ENCODE measurements around the gene PIK3C2A.

The PIK3C2A gene

DNA sequence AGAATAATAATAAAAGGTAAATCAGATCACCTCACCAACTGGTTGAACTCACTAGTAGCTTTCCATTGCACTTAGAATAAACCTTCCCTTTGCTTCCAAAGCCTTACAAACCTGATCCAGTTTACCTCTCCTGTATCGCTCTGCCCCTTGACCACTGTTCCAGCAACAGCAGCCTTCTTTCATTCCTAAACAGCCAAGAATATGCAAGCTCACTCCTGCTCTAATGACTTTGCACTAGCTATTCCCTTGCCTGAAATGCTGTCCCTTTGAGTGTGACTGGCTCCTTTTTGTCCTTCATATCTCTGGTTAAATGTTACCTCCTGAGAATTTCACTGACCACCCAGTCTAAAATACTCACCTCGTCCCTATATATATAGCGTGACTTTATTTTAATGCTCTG, 9.6 kb upstream of the PIK3C2A start:
- DNase-seq: no peak

DNA sequence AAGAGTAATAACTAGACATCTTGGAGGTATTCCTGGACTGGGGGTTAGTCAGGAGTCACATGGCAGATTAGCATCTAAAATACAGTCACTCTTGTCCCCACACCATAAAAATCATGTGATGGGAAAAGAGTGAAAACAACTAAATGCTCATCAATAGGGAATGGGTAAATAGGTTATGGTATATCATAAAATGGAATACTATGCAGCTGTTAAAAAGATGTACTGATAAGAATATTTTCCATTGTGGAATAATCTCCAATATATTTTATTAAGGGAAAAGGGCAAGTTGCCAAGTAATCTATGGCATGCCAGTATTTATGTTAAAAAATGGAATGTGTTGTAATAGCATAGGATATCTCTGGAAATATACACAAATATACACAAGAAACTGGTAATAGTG, 6.6 kb upstream of the PIK3C2A start:
- DNase-seq: no peak

DNA sequence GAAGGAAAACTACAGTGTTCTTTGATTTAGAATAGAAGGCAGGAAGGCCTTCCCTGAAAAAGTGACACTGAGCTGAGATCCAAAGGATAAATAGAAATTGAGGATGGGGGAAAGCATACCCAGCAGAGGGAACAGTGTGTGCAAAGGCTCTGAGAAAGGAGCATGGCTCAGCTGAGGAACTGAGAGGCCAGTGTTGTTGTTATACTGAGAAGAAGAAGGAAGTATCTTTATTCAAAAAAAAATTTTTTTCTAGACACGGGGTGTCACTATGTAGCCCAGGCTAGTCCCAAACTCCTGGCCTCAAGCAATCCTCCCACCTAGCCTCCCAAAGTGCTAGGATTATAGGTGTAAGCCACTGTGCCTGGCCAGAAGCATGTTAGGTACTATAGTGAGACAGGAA, 3.5 kb upstream of the PIK3C2A start:
- no peak for DNase-seq

DNA sequence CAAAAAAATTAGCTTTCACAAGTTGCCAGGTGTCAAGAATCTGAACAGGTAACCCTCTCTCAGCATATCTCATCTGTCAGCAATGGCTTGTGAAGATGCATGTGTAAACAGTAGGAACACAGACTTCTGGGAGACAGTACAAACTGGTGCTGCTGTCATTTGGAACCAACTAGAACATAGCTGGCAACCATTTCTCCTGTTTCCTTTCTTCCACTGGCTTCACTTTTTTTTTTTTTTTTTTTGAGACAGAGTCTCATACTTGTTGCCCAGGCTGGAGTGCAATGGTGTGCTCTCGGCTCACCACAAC, 2.1 kb upstream of the PIK3C2A start:
- no peak for DNase-seq

DNA sequence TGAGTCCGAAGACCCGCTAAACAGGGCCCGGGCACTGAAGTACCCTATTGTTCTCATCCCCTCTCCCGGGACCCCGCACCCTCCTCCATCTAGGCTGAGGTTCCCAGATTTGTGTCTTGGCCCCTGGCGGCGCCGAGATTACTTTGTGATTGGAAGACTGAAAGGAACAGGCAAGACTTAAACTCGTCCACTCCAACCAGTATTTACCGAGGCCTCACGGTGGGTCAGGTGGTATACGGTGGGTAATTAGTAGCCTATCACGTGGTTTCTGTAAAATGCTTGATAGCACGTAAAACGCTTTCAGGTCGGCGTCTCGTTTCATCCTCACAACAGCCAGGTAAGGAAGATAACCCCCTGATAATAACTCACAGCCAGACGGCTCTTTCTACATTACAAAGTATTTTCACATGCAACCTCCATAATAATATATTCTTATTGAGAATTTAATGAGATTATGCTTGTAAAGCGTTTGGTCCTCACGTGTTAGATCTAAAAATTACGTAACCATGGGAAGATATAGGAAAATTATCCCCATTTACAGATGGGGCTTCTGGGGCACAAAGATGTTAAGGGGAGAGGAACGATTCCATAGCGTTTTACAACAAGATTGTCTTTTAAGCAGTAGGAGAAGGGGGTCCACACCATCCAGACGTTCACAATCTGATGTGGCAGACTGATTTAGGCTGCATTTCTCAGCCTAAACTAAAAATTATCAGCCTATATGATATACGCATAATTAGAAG, 642 bp upstream of the PIK3C2A start:
- DNase-seq: peak in 3 of 5 experiments; percentile 12 to 75 (median 17)

DNA sequence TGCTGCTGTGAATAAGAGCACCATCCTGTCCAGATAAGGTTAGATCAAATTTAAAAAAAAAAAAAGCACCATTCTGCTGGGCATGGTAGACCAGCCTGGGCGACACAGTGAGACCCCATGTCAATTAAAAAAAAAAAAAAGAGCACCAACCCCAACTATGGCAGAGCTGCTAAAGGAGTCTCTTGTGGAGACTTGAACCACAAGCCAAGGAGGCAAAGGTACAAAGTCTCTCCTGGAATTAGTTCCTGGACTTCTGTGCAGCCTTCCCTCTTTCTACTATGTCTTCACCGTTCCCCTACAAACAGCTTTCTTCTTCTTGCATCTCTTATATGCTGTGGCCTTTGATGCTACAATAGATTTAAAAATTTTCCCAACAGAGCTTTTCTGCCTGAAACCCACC, 1.3 kb downstream of the PIK3C2A start:
- DNase-seq: no peak

DNA sequence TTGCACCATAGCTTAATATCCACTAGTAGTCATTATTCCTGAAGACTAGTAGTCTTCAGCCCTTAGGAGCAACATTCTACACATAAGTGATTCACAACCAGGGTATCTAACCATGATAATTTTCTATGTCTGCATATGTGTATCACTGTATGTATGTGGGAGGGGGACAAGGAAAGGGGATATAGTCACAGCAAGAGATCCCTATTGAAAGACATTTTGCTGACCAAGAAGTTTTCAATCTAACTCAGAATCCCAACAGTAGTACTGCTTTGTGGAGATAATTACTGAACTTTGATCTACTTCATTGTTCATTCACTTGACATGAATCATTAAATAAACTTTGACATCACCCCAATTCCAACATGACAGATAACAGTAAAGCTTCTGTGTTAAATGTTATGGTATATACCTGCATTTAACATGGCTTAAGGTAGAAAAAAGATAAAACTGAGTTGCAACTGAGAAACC, 10.3 kb downstream of the PIK3C2A start:
- no peak for DNase-seq

DNA sequence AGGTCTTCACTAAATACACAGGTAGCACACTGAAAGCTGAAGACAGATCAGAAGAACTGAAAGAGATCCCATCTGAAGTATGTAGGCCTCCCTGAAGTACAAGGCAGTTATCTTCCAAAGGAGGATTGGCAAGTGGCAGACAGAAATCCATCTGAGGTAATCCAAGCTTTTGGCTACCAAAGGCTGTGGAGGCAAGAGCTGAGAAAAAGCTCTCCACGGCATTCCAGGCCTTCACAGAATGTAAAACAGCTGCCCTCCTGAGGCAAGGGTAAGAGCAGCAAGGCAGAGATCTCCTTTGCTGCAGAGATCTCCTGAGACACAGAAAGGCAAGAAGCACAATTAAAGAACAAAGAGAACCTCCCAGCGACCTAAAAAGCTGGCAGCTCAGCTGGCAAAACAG, 19.1 kb downstream of the PIK3C2A start:
- no peak for DNase-seq

DNA sequence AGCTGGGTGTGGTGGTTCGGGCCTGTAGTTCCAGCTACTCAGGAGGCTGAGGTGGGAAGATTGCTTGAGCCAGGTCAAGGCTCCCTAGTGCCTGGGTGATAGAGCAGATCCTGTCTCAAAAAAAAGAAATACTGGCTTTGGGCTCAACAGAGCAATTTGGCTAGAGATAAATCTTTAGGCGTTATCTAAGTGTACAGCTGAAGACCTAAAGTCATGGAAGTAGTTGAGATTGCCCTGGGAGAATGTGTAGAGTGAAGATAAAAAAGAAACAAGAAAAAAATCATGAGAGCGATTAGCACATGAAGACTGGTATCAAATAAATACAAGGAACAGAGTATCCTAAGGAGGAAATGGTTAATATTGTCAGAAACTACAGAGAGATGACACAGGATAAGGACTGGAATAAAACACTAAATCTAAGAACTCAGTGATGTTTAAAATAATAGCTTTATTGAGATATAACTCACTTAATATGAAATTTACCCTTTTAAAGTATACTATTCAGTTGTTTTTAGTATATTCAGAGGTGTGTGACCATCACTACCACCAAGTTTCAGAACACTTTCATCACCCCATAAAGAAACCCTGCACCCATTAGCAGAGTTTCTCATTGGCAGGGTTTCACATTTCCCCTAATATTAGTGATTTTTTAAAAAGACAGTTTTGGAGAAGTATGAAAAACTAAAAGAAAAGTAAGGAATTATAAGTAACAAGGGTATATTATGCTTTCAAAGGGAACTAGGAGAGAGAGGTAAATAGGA, 20.7 kb downstream of the PIK3C2A start:
- no peak for DNase-seq

DNA sequence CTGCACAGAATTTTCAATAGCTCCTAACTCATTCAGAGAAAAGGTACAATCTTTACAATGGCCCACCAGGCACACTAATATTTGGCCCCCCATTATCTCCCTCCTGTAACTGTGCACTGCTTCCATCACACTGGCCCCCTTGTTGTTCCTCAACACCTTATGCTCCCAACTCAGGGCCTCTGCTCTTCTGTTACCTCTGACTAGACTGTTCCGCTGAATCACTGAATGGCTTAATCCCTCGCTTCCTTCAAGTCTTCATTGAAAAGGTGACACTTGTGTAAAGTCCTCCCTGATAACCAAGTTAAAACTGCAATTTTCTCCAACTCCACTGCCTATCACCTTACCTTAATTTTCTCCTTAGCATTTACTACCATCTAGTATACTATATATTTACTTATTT, 21.8 kb downstream of the PIK3C2A start:
- no peak for DNase-seq

DNA sequence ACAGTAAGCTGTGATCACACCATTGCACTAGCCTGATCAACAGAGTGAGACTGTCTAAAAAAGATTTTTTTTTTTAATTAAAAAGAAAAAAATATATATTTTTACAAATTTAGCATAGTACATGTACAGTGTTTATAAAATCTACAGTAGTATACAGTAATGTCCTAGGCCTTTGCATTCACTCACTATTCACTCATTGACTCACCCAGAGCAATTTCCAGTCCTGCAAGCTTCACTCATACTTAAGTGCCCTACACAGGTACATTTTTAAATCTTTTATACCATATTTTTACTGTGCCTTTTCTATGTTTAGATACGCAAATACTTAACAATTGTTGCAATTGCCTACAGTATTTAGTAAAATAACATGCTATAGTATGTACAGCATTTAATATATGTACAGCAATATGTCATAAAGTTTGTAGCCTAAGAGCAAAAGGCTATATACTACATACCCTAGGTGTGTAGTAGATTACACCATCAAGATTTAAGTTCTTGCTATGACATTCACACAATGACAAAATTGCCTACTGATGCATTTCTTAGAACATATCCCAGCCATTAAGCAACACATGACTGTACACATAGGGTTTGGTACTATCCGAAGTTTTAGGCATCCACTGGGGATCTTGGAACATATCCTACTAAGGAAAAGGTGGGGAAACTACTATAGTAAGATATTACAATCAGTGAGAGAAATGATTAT, 22.8 kb downstream of the PIK3C2A start:
- no peak for DNase-seq

DNA sequence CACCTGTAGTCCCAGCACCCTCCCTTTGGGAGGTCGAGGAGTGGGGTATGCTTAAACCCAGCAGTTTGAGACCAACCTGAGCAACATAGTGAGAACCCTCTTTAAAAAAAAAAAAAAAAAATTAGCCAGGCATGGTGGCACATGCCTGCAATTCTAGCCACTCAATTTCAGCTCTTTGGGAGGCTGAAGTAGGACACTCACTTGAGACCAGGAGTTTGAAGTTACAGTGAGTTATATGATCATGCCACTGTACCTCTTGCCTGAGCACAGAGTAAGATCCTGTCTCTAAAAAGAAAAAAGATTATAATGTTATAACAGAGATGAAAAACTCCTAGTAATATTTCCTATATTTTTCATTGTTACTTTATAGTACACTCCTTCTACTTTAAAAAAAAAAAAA, 23.9 kb downstream of the PIK3C2A start:
- DNase-seq: no peak

DNA sequence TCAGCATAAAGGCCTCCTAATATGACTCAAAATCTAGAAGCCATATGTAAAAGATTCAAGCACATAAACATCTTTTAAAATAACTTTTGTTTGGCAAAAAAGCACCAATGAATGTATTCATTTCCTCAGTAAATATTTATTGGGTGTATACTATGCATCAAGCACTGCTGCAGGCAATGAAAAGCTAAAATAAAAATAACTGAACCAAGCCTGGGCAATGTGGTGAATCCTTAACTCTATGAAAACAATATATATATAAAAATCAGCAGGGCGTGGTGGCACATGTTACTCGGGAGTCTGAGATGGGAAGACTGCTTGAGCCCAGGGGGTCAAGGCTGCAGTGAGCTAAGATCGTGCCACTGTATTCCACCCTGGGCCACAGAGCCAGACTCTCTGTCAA, 27.8 kb downstream of the PIK3C2A start:
- no peak for DNase-seq

DNA sequence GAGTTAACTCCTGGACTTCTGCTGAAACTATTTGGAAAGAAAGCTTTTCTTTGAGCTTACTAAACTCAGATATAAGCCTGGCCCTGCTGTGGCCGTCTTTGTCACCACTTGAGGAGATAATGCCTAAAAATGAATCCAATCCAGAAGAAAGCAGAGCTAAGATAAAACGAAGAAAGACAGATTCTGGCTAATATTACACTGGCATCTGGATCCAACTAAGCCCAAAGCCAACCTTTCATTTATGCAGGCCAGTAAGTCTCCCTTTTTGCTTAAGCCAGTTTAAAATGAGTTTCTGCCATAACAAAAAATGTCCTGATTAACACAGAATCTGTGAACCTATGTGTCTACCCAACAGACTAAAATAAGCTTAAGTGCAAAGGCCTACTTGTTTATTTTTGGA, 34.5 kb downstream of the PIK3C2A start:
- no peak for DNase-seq

DNA sequence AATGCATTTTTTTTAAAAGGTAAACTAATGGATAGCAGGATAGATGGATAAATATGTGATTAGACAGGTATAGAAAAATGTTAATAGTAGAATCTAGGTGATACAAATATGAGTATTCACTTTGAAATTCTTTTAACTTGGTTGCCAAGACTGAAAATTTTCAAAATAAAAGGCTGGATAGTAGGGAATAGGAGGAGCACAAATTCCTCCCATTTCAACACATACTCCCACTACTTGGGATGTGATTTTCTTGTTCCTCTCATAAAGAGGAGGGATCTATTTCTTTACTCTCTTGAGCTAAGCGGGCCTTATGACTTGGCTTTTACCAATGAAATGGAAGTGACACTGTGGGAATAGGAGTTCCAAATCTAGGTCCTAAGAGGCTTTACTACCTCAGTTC, 35.9 kb downstream of the PIK3C2A start:
- no peak for DNase-seq

DNA sequence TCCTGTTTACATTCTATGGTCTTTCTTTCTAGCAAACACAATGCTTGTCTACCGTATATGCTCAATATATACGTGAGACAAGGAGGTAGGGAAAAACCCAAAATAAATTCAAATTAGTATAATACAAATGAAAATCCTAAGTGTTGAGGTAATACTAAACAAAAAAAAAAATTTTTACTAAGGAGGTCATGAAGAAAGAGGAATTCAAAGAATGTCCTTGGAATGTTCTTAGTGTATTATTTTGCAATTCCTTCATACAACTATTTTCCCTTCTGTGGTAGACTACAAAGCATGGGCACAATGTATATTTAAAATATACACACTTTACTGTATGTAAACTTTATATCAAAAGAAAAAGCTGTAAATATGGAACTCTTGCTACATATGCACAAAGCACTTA, 36.4 kb downstream of the PIK3C2A start:
- no peak for DNase-seq

DNA sequence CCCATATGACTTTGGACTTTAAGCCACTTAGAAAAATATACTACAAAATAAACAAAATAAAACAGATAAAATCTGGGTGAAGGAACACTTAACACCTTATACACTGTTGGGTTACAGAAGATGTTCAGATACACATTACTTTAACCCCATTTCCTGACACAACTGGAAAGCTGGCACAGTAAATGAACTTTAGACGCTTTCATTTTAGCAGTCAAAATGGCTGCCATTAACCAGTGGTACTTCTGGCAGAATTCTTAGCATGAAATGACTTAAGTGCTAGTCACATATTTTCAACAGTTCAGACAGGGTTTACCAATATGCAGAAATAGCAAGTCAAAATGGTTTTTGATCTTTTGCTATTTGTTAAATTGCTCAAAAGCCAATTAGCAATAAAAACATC, 37.9 kb downstream of the PIK3C2A start:
- DNase-seq: no peak

DNA sequence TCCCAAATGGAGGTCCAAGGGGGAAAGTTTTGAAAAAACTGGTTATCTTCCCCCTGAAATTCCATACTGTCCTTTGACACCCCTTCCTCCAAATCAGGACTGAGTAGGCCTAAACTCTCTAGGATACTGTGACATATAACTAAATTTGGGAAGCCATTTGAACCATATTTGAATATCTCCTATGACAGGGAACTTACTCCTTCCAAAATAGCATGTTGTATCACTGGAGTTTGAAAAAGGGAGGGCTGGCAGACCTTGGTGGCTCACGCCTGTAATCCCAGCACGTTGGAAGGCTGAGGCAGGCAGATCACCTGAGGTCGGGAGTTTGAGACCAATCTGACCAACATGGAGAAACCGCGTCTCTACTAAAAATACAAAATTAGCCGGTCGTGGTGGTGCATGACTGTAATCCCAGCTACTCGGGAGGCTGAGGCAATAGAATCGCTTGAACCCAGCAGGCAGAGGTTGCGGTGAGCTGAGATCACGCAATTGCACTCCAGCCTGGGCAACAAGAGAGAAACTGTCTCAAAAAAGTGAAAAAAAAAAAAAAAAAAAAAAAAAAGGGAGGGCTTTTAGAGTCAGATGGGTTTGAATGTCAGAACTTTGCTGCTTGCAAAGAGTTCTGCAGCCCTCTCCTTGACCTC, 42.4 kb downstream of the PIK3C2A start:
- no peak for DNase-seq

DNA sequence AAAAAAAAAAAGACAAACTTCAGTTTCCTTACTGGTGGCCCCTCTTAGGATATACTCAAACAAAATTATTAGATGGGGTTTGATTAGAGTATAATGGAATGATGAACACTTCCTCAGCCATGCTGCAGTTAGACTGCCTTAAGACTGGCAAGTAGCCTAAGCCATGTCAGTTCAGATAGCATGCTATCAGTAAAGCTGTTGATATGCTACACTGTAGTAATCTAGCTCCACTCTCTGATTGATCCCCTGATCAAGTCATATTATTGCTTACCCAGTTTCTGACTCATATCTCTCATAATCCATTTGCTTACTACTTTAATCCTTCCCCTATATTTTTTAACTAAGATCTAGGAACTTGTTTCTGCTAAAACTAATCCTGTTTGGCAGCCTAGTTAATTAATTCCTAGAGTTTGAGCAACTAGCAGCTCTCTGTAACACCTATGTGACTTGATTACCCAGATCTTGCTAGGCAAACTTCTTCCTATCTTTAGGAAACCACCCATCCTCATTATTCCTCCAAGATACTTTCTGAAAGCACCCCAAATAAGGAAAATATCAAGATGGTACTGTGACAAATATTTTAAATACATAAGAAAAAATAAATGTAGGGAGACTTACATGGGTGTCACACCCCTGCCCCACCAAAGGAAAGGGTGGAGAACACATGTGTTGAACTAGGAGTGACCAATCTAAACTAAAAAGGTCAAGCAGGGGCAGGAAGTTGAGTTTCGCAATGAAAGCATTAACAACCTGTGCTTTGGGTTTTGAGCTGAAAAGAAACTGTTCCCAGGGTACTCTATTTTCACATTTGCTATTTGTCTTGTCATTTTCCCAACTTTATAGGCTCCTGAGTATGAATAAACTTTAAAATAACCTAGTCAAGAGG, 43.2 kb downstream of the PIK3C2A start:
- no peak for DNase-seq

DNA sequence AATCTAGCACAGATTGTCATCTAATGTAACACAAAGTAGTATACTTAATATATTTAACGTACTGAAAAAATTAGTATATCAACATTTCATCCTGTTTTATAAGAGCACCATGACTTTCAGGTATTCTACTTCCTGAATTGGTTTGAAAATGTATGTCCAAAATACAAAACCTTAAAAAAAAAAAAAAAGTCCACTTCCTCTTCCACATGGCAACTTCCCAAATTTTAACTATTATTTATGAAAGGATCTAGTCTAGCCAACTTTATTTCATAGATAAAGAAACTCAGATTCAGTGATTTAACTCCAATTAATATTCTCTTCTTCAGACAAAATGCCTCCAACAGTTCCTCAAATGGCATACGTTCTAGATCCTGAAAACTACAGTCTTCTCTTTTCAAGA, 44.0 kb downstream of the PIK3C2A start:
- DNase-seq: no peak

DNA sequence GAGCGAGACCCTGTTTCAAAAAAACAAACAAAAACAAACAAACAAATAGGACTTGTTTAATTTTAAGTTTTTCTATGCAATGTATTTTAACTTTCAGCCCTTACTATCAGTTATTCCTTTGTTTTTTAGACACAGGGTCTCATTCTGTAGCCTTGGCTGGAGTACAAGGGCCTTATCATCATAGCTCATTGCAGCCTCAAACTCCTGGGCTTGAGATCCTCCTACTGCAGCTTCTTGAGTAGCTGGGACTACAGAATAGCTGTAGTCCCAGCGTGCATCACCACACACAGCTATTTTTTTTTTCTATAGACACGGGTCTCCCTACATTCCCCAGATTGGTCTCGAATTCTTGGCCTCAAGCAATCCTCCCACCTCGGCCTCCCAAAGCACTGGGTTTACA, 44.5 kb downstream of the PIK3C2A start:
- DNase-seq: no peak

DNA sequence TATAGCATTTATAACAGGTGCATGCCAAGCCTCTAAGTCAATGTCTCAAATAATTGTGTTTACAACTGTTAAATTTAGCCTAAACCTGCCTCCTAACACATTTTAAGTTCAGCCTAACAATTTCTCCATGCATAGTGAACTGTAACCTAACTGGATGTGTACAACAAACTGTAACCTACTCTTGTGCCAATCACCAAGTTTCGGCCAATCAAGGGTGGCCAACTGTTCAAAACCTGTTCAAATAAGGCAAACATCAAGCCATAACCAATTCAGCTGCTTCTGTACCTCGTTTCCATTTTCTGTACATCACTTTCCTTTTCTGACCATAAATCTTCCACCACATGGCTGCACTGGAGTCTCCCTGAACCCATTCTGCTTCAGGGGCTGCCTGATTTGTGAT, 45.4 kb downstream of the PIK3C2A start:
- DNase-seq: no peak

Measured in T-helper 2 cell (primary cell).